Activated CD8-positive, alpha-beta memory T cell treated with anti-CD3 and anti-CD28 coated beads, Interleukin-2, amount 50 U/mL, for 1 hour (primary cell): ENCODE measurements around the gene TBR1.

Experiments used
- DNase-seq: peaks from one replicate; pipeline ENCODE4 v3.0.0-alpha.2; 2020; ENCODE audit errors: extremely low read depth

TBR1 gene

DNA sequence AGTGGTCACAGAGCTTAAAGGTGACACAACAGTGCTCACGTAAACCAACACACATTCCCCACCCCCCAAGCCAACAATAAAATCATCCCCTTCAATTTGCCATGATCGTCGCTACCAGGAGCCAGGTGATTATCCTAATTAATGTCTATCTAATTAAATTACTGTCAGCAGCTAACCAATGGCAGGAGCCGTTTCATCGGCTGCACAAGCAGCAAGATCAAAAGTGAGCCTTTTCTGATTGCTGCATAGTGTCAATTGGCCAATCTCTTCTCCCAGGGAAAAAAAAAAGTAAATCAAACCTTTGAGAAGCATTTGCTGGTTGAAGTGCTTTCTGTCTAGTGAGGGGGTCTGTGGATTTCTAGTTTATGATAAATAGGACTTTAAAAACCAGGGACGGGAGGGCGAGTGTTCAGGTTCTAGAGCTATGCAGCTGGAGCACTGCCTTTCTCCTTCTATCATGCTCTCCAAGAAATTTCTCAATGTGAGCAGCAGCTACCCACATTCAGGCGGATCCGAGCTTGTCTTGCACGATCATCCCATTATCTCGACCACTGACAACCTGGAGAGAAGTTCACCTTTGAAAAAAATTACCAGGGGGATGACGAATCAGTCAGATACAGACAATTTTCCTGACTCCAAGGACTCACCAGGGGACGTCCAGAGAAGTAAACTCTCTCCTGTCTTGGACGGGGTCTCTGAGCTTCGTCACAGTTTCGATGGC lies at the start of gene TBR1:
TSS of gene TBR1 (plus strand) at position 311 of the 721 bp plus-strand sequence. CDS start at position 425, 114 bp downstream.
- DNase-seq: no peak

DNA sequence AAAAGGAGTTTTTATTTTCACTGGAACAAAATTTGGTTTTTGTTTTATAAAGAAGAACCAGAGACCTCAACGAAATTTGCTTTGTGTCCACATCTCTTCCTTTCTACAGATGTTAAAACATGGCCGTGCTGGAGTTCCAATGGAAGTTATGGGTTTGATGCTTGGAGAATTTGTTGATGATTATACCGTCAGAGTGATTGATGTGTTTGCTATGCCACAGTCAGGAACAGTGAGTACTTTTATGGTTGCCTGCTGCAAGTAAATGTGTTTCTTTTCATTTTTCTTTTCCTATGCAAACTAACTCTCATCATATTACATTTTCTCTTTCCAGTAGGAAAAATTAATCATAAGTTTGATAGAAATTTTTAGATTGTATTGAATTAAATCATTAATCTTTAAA lies 48.4 kb upstream of the TBR1 start:
- no peak for DNase-seq

DNA sequence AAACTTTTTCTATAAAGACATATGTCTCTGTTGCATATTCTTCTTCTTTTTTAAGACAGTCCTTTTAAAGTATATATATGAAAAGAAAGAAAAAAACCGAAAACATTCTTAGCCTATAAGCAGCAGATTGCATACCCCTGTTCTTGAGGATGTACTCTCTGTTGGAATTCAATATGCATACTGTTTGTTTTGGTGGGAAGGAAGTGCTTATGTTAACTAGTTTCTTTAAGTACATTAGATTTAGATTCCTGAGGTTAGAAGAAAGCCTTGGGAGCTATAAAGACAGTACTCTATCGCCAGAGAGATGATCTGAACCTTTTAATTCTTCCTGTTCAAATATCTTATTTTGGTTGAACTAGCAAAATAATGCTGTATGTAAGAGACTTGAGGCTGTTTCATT lies 46.8 kb upstream of the TBR1 start:
- DNase-seq: no peak

DNA sequence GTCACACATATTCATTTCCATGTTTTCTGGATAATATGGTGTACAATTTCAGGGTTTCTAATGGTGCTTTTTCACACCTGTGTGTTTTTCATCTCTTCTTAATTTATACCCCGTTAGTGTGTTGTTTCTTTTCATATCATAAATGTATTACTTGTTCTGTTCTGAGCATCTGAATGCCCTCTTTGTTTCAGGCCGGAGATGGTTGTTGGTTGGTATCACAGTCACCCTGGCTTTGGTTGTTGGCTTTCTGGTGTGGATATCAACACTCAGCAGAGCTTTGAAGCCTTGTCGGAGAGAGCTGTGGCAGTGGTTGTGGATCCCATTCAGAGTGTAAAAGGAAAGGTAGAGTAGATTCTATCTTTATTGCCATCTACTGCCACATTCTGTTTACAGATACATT lies 45.1 kb upstream of the TBR1 start:
- no peak for DNase-seq

DNA sequence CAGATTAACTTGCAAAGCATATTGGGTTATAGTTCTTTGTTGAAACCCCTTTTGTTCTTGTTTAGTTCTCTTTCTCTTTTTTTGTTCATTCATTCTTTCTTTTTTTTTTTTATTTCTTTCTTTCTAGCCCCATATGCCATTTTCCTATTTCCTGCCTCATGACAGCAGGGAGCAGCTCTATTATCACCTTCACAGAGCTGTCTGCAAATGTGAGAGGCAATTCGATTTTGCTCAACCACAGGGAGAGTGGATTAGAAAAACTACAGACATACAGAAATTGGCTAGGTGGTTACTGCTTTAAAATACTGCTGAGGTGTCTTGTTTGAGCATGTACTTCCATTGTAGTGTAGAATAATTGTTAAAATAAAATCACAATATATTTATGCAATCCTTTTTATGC lies 44.2 kb upstream of the TBR1 start:
- DNase-seq: no peak

DNA sequence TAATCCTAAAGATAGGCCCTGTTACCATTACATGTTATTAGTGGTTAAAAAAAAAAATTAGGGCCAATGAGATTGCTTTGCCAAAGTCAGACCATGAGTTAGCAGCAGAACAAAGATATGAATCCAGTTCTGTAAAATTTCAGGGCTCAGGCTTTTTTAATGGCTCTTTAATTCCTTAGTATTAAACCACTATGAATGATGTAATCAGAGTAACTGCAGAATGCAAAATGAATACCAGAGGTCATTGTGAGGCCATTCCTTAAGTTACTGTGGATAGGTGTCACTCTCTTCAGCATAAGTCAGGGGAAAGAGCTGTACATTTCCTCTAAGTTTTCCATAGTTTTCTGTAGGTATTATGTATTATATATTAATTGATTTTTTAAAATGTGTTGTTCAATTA lies 42.2 kb upstream of the TBR1 start:
- DNase-seq: no peak

DNA sequence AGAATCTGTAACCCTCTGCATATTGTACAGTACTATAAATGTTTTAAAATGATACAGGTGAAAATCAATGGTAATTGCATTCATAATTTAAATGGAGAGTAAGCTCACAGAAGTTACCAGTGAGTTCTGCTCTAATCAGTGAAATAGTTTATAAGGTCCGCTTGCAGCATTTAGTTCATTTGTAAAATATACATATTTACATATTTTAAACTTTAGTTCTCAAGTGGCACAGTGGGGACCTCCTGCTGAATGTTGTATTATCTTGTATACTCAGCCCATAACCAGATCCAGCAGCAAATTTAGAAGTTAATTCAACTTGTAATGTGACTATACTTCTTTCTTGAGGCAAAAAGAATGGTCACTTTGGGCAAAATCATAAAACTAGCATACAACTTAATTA lies 41.7 kb upstream of the TBR1 start:
- DNase-seq: no peak

DNA sequence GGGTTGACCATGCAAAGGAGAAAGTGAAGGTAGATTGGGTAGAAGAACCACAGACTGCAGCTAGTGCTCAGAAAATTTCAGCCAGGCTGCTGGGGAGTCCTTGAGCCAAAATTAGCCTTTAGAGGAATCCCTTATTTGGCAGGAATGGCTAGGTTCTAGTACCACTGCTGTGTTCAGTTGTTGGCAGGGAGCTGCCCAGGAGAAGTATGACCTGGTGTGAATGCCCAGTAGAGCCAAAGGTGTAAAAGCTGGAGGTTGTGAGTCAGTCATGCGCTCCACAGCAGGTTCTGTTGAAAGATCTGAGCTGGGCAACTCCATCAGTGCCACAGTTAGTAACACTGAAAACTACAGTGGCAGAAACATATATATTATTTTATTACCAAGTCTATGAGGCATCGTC lies 36.4 kb upstream of the TBR1 start:
- no peak for DNase-seq

DNA sequence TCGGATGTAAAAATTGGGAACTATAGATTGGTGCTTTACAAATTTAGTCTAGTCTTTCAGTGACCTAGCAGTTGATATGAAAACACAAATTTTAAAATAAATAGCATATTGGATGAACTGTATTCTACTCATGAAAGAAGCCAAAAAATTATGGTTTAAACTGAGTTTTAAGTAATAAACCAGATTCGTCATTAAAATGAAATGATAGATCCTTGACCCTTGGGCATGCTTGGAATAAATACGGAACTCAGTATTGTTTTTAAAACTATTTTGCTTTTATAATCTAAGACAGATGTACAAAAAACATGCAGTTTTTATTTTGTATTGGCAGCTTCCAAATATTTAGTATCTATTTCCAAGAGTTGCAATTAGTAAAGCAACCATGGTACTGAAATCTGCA lies 34.6 kb upstream of the TBR1 start:
- DNase-seq: no peak

DNA sequence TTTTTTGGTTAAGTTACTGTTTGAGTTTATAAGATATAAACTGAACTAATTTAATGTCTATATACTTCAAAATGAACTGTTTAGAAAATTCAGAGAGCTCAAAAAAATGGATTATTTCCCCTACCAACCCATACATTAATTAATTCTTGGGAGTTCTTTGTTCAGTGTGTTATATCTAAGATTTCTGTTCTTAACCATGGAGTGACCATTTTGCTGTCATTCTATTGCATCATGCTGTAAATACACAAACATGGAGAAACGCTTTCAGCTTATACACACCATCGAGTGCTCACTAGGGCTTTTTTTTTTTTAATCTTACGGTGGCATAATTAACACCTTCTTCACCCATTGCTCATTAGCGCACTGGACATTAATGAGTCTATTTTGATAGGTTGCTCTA lies 33.4 kb upstream of the TBR1 start:
- DNase-seq: no peak

DNA sequence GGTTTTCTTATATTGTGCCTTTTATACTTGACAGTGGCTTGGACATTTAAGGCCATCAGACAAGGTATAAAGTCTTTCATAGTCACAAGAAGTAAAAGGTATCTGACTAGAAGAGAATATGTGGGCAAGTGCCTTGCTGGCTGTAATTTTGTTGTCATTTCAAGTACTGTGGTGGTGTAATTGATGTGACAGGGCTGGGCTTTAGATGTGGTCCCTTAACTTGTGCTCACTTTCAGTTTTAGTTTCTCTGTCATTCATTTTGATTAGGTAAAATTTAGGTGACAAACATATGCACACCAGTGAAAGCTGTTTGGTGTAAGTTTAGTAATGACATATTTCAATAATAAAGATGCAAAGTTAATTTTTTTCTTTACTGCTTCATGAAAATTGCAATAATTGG lies 31.2 kb upstream of the TBR1 start:
- DNase-seq: no peak

DNA sequence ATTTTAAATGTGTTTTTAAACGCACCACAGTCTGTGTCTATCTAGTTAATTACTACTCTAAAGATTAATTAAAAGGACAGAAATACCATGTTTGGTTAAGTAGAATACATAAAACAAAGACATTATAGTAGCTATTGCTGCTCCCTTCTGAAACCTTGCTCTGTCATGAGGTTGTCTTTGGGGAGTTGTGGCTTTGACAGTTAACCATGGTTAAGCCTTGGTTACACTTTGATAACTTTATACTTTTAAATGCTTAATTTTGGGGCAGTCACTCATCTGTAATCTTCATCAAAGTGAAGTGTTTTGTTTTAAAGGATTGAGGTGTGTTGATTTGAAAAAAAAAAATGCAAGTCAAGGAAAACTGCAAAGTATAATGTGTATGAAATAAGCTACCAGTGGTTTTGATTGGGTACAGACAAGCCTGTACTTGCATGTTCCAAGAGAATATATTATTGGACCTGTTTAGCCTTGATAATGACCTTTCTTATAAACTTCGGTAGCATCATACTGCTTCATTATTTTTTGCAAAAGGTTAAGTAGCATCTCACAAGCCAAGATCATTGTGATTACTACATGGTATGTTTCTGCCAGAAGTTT lies 29.8 kb upstream of the TBR1 start:
- no peak for DNase-seq

DNA sequence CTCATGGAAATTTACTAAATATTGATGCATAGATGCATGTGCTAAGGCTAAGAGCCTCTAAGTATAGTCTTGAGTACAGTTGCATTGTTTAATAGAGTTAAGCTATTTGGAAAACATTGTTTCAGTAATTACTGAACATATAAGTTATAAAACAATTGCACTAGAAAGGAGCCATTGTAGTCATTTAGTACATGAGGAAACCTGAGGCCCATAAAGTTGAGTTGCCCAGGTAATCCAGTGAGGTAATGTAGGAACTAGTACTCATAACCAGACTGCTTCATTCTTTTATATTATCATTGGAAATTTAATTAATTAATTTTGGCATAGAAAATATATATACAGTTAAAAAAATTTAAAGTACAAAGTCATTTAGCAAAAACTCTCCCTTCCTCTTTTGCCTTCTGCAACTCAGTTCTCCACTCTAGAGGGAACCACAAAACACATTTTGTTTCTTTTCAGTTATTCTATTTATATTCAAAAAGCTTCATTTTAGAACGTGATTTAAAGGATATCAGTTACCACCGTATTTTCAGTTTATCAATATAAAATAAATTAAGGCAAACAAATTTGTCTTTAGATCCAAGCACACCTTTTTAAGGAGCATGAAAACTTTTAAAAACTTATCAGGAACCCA lies 27.8 kb upstream of the TBR1 start:
- no peak for DNase-seq

DNA sequence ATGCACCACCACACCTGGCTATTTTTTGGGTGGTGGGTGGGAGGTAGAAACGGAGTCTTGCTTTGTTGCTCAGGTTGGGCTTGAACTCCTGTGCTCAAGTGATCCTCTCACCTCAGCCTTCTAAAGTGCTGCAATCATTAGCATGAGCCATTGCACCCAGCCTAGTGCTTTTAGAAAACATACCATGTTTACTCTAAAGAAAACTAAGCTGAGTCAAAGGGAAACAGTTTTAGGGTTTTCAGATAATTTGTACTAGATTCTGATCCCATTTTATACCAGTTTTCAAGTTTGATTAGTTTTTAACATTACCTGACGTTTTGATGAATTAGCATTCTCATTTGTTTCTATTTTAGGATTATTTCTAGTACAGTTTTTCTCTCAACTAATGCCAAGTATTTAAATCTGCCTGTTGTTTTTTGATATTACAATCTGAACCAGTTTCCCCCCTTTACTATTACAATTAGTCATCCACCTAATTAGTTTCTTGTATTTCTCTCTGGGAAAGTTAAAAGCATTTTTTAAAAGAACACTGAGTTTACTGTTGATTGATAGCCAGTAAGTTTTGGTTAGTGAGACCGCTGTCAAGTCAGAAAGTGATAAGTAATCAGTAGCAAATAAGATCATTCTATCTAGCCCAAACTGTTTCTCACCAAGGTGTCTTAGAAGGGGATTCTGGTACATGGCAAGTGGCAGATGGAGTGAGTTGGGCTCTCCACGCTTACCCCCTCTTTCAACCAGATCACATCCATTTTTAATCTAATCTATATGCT lies 24.2 kb upstream of the TBR1 start:
- no peak for DNase-seq

DNA sequence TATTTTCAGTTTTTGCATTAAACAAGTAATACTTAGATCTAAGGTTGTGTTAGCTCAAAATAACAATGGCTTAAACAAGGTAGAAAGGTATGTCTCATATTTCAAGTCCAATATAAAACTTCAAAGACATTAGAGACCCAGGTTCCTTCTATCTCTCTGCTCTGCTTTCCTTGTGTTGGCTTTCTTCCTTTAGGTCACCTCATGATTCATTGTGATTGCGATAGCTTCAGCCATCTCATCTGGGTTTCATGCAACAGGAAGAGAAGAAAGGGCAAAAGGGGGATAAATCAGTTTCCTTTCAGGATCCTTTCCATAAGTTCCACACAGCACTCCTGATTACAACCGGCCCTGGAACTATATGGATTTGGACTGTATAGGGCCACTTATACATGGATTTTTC lies 16.0 kb upstream of the TBR1 start:
- DNase-seq: no peak

DNA sequence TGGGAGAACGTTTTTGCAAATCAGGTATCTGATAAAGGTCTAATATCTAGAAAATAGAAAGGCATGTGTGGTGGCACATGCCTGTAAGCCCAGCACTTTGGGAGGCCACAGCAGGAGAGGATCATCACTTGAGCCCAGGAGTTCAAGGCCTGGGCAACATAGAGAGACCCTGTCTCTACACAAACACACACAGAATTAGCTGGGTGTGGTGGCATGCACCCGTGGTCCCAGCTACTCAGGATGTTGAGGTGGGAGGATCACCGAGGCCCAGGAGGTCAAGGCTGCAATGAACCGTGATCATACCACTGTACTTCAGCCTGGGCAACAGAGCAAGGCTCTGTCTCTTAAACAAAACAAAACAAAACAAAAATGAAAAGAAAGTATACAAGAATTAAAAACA lies 13.8 kb upstream of the TBR1 start:
- no peak for DNase-seq

DNA sequence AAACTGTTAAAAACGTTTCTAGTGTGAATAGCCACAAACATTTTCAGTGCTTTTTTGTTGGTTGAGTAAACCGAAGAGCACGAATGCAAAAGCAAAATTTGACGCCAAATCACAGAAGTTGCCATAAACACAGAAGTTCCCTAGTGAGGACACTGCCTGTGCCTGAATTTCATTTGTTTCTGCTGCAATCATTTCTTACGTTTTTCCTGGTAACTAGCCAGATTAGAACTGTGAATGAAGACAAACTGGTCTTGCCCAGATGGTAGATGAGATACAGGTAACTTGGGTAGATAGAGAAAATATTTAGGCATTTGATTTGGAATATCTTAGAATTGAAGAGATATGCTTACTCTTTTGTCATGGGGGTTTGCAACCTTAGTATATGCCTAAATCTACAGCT lies 9.8 kb upstream of the TBR1 start:
- DNase-seq: no peak

DNA sequence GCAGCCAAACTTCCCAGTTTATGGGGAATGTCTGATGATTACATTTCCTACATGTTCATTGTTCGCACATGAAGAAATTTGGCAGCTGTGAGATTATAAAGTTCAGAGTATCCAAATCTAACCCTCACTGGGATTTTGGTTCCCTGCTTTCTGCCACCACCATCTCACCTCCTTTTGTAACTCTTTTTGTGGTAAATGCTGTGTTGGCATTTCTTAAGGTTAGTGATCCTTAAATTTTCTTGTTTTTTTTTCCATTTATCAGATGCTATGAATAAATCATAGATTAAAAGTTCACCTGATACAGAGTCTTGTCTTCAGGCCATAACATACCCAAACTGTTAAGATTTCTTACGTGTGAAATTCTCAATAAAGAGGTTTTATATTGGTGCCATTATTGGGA lies 8.5 kb upstream of the TBR1 start:
- no peak for DNase-seq

DNA sequence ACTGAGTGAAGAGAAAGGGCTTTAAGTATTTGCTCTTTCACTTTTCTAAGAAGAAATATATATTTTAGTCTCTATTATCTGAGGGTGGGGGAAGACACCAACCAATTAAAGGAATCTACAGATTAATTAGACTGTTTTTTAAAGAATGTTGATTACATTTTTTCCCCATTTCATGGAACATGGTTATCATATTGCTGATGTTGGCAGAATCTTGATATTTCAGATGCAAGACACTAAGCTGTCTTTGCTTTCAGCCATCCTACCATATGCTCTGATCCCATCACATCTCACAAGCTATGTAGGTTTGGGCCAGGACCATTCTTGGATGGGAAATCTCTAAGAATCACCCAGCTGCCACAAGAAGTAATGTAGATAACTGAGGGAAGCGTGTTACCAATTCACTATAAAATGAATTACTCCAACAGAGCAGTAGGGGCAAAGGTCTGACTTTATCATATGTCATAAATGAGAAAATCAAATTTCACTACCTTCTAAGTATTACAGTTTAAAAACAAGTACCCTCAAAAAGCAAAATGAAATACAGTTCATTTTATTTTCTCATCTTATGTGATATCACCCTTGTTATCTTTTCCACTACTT lies 6.7 kb upstream of the TBR1 start:
- no peak for DNase-seq

DNA sequence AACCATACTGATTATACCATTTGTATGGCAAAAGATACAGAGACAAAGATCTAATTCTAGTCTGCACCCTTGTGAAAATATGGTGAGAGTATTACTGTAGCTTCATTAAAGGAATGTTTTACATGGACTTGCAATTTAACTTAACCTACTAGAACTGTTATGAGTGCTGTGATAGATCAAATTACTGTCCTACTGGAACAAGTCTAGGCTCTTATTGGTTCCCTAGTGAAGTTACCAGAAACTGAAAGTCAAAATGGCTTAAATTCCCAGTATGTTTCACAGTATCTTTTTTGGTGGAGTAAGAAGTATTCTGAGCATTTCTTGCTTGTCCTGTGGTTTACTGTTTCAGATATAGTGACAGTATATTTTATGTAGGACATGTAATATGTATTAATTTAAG lies 3.8 kb upstream of the TBR1 start:
- no peak for DNase-seq

DNA sequence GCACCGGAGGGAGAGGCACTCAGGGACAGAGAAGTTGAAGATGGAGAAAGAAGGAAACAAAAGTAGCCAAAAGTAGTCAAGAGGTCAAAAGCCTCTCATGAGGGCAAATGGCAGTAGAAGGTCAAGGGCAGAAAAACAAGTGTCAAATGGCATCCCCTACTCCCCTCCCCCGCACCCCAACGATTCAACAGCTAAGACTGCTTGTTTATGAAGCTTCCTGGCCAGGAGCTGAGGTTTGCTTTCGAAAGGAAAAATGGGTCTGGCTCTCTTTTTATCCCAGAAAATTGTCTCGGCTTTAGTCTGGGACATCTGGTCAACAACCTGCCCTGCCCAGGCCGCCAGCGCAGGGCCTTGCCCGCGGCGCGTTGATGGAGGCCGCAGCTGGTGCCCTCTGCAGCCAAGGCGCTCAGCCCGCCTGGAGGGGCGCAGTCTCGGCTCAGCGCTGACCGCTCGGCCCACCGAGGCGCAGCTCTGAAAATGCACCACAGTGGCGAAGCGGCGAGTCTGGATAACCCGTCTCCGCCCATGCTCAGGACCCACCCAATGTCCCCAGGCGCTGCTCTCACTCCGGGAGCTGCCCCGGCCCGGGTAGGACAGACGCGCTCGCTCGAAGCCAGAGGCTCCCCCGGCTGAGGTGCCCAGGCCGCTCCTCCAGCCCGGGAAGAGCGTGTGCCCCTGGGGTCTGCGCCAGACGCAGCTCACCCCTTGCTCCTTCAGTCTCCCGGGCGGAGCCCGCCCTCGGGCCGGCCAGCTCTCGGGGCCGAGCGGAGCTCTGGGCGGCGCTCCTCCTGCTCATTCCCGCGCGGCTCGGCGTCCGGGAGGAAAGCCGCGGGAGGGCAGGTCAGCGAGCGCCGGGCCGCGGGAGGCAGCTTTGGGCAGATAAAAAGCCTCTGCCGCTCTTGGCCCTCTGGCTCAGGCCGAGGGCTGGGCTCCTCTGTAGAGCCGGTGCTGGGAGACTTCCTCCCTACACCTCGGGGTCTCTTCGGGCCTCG lies 1.8 kb upstream of the TBR1 start:
- DNase-seq: no peak
